Gastroesophageal sphincter (tissue), 3 donors: ENCODE results near the gene ZFR2.

Experiments
- POLR2A ChIP-seq, 2 donors: fragments of 450-650 bp; IDR thresholded peaks; one replicate each; pipeline ENCODE4 v1.6.1; 2017; ENCODE audit warnings: antibody characterized with exemption in 2 of 2, mild to moderate bottlenecking in 2 of 2, moderate library complexity in 1 of 2
- TF ChIP-seq, protein P1 (sequence below), 4 experiments: fragments of 200-600 bp in 2 of 4; fragments of 450-650 bp in 2 of 4; sonication (generic) in 1 of 4; IDR thresholded peaks; one replicate each; pipeline ENCODE4 v1.5.1; 2017 to 2019; ENCODE audit warnings: antibody characterized with exemption in 4 of 4, mild to moderate bottlenecking in 2 of 4, moderate library complexity in 2 of 4

GRCh38 chr19:3895788-3896187 lies 26.9 kb upstream of the ZFR2 start:
- TF ChIP-seq, protein P1, sequence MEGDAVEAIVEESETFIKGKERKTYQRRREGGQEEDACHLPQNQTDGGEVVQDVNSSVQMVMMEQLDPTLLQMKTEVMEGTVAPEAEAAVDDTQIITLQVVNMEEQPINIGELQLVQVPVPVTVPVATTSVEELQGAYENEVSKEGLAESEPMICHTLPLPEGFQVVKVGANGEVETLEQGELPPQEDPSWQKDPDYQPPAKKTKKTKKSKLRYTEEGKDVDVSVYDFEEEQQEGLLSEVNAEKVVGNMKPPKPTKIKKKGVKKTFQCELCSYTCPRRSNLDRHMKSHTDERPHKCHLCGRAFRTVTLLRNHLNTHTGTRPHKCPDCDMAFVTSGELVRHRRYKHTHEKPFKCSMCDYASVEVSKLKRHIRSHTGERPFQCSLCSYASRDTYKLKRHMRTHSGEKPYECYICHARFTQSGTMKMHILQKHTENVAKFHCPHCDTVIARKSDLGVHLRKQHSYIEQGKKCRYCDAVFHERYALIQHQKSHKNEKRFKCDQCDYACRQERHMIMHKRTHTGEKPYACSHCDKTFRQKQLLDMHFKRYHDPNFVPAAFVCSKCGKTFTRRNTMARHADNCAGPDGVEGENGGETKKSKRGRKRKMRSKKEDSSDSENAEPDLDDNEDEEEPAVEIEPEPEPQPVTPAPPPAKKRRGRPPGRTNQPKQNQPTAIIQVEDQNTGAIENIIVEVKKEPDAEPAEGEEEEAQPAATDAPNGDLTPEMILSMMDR (IDR thresholded peaks at IDR 0.05): no peak
- no peak for TF ChIP-seq POLR2A (IDR thresholded peaks at IDR 0.05)
